NCI-H774 (cell line): ENCODE data around the gene PRRC2A.

ENCODE experiments used
- DNase-seq: peaks from one replicate; lab custom pipeline; 2025; lab: John Stamatoyannopoulos, UW

Gene PRRC2A

GRCh38 chr6:31666337-31666965 is 45.9 kb downstream of the PRRC2A start:
- no peak for DNase-seq

DNA sequence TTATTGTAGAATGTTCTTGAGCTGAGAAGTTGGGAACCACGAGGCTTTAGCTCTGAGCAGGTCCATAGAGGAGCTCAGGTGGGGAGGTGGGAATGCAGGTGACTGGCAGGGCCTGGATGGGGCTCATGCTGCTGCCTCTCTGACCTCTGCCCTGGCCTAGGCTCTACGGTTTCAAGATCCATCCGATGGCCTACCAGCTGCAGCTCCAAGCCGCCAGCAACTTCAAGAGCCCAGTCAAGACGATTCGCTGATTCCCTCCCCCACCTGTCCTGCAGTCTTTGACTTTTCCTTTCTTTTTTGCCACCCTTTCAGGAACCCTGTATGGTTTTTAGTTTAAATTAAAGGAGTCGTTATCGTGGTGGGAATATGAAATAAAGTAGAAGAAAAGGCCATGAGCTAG is 49.2 kb downstream of the PRRC2A start, which contains the start of gene LY6G5B:
Gene LY6G5B, plus strand, starts transcription at position 301 of the 400 bp plus-strand sequence. CDS start 975 bp downstream, outside the sequence.
- no peak for DNase-seq

- no peak for DNase-seq
These were observed 55.9 kb downstream of the PRRC2A start for GRCh38 chr6:31676322-31676903.

GRCh38 chr6:31676904-31677303 is 56.4 kb downstream of the PRRC2A start:
- no peak for DNase-seq

DNA sequence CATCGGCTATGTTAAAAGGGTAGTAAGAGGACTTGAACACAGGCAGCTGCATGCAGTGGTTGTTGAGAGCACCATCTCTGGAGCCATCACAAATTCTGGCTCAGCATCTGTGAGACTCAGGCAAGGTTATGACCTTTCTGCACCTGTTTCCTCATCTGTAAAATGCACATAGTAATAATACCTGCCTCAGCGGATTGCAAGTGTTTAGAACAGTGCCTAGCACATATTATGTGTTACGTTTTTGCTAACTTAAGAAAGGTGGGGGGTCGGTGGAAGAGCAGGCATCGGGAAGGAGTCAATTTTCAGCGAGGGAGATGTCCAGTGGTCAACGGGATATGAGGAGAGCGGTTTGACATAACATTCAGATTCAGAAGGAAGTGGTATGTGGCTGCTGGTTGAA is 57.4 kb downstream of the PRRC2A start:
- DNase-seq = no peak

GRCh38 chr6:31680226-31681134 is 60.0 kb downstream of the PRRC2A start, which contains the start of gene LY6G5C:
Gene LY6G5C (minus strand): TSS chr6:31681067. CDS start chr6:31680373, 694 bp downstream.
- DNase-seq = peak; percentile 60

DNA sequence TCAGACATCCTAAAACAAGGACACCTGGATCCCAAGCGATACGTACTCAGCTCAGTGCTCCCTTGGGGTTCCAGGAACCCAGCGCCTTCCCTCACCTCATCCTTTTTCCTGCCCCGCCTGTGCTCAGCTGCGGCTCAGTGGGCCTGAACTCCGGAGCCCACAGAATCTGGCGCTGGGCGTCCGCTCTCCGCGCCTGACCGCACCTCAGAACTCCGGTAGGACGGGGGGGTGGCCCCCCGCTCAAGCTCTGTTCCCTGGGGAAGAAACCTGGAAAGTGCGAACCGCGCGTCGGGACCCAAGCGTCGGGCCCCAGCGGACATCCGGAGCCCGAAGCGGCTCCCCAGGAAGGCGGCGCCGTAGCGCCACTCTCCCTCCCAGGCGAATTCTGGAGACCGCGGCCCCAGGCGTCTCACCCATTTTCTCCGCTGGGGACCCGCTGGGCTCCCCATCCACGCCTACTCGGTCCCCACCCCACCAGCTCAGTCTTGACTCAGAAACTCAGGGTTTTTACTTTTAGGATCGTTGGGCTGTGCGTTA is 60.7 kb downstream of the PRRC2A start:
- peak; percentile 36 for DNase-seq

DNA sequence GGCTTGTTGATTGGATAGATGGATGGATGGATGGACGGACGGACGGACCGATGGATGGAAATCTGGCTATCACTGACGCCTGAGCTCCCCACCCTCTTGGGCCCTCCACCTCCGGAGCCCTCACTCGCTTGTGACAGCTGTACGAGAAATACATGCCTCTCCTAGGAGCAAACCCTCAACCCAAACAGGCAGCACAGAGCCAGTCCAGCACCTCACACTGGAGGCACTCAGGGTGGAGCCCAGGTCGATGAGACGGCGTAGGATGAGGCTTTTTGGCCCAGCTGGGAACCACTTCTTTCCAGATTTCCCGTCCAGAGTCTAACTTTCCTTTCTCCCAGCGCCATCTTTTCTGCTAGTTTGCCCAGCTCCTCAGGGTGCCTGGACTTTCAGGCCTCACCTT is 63.1 kb downstream of the PRRC2A start:
- DNase-seq = no peak

- DNase-seq = no peak
These were observed 66.0 kb downstream of the PRRC2A start for GRCh38 chr6:31686483-31686882.

DNA sequence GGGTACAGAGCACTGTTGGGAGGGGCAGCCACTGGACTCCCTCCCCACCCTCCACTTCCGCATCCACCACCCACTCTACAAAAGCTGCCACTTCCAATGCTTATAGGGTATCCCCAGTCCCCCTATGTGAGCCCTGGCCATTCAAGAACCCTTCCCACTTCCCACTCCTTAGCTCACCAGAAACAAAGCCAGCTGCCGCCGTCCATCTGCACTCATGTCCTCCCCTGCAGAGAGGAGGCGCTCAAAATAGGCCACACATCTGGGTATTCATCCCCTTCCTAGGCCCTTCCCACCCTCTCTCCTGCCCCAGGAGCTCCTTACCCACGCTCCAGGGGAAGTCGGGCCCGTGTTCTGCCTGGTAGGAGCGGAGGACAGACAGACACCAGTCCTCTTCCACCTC is 66.8 kb downstream of the PRRC2A start:
- DNase-seq = no peak
